NCI-H1436 (cell line): ENCODE results near the gene THOC5.
"Not testable (repeated sequence)": the region's sequence is repeated elsewhere in the genome, so short reads cannot be mapped to it uniquely, and the experiment has no call there.

ENCODE experiments used
- DNase-seq: peaks from one replicate; lab custom pipeline; 2025; lab: John Stamatoyannopoulos, UW

Gene THOC5

DNA sequence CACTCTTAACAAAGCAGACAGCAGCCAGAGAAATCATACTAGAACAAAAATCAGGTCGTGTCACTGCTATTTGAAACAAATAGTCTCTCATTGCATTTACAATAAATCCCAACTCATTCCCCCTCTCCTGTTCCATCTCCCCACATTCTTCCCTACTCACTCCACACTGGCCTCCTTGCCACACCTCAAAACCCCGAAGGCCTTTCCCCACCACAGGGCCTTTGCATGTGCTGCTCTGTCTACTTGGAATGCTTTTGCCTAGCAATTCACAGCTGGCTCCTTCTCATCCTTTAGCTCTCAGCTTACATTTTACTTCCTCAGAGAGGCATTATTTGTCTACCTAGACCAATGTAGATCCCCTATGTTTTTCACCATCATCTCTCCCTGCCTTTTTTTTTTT lies 6.3 kb upstream of the THOC5 start:
- DNase-seq, result no peak

GRCh38 chr22:29559030-29559429 lies 5.5 kb upstream of the THOC5 start:
- DNase-seq, result no peak

- no peak for DNase-seq
Observed at GRCh38 chr22:29555065-29555644, 1.6 kb upstream of the THOC5 start.

DNA sequence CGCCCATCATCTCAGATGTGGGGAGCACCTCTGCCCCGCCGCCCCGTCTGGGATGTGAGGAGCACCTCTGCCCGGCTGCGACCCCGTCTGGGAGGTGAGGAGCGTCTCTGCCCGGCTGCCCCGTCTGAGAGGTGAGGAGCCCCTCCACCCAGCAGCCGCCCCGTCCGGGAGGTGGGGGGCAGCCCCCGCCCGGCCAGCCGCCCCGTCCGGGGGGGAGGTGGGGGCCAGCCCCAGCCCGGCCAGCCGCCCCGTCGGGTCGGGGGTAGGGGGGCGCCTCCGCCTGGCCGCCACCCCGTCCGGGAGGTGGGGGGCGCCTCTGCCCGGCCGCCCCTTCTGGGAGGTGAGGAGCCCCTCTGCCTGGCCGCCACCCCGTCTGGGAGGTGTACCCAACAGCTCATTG lies 1.2 kb downstream of the THOC5 start:
- not testable (repeated sequence) for DNase-seq

GRCh38 chr22:29550005-29550404 lies 3.6 kb downstream of the THOC5 start:
- no peak for DNase-seq

GRCh38 chr22:29545045-29545444 lies 8.5 kb downstream of the THOC5 start:
- DNase-seq, result not testable (repeated sequence)

DNA sequence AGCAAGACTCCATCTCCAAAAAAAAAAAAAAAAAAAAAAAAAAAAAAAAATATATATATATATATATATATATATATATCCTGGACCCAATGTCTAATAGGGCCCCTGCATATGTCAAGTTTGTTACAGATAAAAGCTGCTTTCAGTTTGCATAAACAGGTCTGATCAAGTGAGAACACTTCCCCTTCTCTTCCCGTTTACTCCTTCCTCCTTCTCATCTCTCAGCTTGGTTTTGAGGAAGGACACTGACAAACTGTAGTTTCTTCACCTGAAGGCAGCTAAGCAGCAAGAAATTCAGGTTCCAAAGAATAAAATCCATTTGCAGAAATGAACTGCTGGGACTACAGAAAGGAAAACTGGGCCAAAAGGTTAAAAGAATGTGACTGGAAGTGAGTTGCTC lies 11.7 kb downstream of the THOC5 start:
- no peak for DNase-seq

DNA sequence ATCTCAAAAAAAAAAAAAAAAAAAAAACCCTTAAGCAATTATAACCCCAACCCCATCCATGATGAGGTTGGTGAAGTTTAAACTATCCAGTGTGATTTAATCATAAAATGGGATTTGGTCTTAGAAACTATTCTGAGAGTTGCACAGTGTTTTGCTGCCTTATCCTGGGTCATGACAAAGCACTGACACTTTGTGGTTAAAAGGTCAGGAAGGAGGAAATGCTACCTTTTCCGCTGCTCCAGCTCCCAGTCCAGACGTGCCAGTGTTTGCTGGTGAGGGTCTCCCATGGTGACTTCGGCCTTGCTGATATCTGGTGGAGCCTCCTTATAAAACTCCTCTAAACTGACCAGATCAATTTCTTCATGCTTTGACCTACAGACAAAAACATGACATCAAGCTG lies 14.5 kb downstream of the THOC5 start:
- DNase-seq, result no peak

DNA sequence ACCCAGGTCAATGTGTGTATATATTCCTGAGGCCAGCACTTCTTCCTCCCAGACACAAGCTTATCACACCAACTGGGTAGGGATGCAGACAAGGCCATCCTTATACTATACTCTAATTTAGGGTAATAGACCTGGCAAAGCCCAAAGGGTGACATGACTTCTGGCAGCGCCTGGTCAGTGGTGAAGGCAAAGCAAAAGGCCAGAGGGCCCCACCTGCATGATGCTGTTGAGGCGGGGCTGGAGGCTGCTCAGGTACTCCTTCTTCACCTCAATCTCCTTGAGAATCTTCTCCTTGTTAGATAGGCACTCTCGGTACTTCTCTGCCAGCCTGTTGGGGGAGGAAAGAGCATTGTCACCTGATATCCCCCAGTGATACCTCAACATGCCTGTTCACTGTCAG lies 17.1 kb downstream of the THOC5 start:
- DNase-seq, result no peak

- DNase-seq, result no peak
Observed at GRCh38 chr22:29531419-29531818, 22.1 kb downstream of the THOC5 start.

DNA sequence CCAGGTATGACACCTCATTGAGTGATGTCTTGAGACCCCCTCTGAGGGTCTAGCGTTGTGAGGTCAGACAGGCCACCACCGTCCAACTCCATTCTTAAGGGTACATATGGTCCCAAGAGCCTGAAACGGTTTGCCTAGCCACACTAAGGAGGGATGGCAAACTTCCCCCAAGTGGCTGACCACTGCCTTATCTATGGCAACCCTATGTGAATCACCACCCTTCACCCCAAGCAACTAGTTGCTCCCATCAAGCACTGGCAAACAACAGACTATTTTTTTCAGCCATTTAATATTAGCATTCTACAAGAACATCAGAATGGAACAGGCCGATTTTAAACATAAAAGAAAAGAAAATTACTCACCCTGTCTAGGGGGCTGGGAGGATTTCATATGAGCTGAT lies 22.8 kb downstream of the THOC5 start:
- no peak for DNase-seq

DNA sequence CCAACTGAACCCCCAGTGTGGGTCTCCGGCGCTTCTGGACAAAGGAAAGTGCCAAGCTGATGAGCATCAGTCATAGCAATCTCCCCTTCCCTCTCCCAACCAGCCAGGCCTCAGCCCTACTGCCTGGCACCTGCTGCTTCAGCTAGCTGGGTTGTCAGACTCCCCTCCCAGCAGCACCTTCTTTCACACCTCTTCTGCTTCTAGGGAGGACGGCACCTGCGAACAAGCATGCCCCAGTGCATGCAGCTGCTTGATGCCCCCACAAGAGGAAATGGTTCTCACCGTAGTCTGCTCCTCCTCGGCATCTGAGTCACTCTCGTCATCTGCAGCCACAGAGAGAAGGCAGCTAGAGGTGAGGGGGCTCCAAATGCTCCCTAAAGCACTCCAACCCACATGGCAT lies 25.4 kb downstream of the THOC5 start:
- no peak for DNase-seq

DNA sequence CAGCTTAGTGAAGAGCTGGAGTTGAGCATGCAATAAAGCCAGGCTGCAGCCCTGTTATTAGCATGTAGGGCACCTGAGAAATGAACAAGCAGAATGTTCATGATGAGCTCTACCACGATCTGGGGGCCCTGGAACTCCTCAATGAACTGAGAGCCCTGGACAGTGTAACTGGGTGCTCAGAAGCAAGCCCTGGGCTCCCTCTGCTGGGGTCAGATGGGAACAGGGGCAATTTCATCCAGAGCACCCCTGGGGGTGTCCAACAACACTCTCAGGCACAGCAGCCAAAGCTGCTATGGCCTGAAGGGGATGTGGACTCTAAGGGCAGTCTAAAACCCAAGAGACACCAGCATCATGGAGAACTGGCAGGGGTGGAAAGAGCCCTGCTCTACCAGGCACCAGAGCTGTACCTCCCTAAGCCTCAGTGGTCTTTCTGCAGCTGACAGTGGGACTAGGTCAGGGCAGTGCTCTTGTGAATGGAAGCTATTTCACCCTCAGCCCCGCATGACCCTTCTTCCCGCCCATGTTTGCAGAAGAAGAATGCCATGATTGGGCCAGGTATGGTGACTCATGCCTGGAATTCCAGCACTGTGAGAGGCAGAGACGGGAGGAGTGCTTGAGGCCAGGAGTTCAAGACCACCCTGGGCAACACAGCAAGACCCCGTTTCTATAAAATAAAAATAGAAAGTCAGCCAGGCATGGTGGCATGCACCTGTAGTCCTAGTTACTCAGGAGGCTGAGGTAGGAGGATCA lies 28.9 kb downstream of the THOC5 start:
- DNase-seq, result peak; percentile 0

DNA sequence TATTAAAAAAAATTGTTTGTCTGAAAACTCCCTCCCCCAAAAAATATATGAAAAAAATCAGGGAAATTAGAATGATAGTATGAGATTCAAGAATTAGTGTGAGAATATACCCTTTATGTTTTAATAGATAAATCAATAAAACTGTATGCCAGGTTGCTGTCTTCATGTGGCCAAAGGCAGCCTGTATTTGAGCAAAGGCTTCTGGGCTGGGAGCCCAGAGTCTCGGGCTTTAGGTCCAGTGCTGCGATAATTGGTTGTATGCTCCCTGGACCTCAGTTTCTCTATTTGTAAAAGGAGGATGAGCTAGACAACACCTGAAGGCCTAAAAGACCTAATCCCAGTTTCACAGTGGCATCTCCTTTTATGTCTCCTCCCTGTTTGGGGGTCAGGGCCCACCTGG lies 29.8 kb downstream of the THOC5 start:
- no peak for DNase-seq

DNA sequence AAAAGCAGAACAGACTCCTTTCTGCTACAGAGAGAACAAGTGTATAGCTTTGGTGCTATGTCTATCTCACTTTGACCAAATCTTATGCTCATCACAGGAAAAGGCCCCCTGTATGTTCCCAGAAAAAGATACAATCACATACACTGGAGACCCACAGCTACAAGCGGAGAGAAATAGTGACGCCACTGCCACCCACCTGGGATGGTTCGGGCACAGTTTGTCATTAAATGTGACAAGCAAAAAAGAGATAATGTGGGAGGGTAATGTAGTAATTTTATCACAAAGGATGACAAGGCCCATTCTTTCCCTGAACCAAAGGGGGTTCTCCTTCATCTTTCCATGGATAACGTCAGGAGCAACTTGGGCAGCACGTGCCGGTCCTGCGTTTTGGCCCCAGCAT lies 32.0 kb downstream of the THOC5 start:
- no peak for DNase-seq

DNA sequence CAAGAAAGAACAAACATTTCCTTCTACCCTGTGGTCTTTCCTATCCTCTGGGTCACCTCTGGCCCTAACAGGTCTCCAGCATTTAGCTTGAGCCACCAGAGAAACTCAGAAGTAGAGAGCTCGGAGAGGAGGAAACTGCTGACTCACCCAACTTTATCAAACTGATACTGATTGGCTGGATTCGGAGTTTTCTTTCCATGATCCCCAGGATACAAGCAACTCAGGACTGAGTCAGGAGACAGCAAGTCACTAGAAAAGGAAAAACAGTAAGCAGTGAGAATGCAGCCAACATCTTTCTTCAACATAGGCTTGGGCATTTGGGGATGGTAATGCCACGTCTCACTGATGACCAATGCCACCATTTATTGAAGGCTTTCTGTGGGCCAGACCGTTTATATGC lies 32.7 kb downstream of the THOC5 start:
- no peak for DNase-seq

- no peak for DNase-seq
Observed at GRCh38 chr22:29519996-29520395, 33.6 kb downstream of the THOC5 start.

DNA sequence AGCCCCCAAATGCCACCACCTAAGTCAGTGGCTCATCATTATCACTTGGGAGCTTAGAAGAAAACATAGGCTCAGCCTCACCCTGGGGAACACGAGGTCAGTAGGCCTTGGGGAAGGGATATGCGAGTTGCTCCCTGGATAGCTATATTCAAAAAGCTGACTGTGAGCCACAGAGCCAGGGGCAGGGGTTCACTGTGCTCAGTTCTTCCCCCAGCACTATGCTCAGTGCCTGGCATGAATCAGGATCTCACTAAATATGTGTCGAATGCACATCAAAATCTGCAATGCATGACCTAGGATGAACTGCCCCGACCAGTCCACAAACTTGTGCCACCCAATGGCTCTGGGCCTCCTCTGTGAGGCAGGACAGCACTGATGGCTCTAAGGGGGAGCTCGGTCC lies 35.1 kb downstream of the THOC5 start:
- no peak for DNase-seq

GRCh38 chr22:29517215-29517908 lies 36.2 kb downstream of the THOC5 start:
- DNase-seq, result peak; percentile 2

DNA sequence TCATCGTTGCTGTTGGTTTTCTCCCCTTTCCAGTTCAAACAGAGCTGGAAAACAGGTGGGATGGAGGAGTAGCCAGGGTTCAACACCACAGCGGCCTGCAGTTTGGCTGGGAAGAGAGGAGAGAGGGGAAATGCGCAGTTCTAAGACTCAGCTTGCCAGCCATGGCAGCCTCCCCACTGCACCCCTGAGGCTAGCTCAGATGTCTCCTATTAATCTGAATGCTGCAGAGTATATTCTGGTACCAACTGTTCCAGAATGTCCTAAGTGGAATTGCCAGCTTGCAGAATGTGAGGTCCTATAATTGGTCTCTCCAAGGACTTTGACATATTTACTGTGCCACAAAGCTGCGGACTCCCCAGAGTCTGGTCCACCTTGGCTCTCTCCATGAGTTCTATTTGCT lies 41.5 kb downstream of the THOC5 start:
- DNase-seq, result no peak

DNA sequence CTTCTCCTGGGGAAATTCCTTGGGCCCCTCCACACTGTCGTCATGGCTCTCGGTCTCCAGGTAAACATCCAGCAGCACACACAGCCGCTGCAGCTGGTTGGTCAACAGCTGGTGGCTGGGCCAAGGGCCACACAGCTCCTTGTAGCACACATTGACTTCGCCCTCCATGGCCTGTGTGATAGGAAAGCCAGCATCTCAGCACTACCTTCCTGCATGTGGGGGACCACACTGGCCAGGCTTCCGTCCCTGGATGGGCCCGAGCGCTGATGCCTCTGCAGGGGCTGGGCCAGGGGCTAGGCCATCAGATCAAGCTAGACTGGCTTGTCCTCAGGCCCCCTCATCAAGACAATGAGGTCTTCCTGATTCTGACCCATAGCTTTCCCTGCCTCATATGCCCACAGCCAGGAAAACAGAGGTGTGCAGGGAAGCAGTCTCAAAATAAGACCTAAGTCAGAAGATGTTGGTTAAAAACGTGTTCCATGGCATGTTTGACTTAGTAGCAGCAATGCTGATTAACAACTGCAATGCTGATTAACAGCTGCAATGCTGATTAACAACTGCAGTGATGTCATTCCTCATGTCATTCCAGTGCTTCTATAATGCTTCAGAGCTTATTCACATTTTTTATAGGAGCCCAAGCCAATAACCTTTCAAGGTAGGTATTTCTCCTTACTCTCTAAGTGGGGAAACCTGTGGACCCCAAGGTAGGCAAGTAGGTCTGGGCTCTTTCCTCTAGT lies 42.3 kb downstream of the THOC5 start:
- no peak for DNase-seq

DNA sequence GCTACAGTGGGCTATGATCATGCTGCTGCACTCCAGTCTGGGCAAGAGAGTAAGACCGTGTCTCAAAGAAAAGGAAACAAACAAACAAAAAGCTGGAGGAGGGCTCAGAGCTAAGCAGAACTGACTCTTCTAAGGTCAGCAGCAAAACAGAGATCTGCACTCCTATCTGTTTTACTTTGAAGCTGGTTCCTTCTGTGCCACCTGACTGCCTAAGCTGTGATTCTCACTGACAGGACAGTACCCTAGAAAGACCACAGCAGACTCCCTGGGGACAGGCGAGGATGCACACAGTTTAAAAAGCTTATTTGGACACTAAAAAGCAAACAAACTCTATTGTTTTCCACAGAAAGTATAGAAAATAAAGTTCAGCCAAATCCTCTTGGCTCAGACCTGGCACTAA lies 43.0 kb downstream of the THOC5 start:
- no peak for DNase-seq

GRCh38 chr22:29509815-29510214 lies 43.7 kb downstream of the THOC5 start:
- no peak for DNase-seq
